Osteoblast (primary cell): ENCODE results near the gene AIFM2. TPM values are rescaled to one million over a fixed set of nuclear protein-coding genes. Genes with fewer than 3 reads are reported as not detected.

Experiments
- DNase-seq: peaks from one replicate; pipeline ENCODE4 v3.0.0; 2011; ENCODE audit warnings: low spot score, mixed read lengths; ENCODE audit not compliant: insufficient read length; ENCODE audit errors: missing footprints
- H2AFZ ChIP-seq: 2 replicates; pipeline ENCODE4 v1.6.0; 2011; ENCODE audit warnings: mild to moderate bottlenecking, low read length
- H3K27ac ChIP-seq: 2 replicates; pipeline ENCODE4 v1.5.1; 2011; ENCODE audit warnings: mild to moderate bottlenecking, low read depth, low read length, moderate library complexity
- H3K27me3 ChIP-seq: 2 replicates; pipeline ENCODE4 v1.6.0; 2012; ENCODE audit warnings: mild to moderate bottlenecking, control low read depth, inconsistent platforms, low read length, moderate library complexity; ENCODE audit not compliant: insufficient read depth
- H3K36me3 ChIP-seq: 2 replicates; pipeline ENCODE4 v1.5.1; 2011; ENCODE audit warnings: mild to moderate bottlenecking, low read length, control low read depth, moderate library complexity; ENCODE audit not compliant: insufficient read depth
- H3K4me1 ChIP-seq: 2 replicates; pipeline ENCODE4 v1.5.1; 2011; ENCODE audit warnings: mild to moderate bottlenecking, low read length, control low read depth, moderate library complexity; ENCODE audit not compliant: insufficient read depth
- H3K4me2 ChIP-seq: 2 replicates; pipeline ENCODE4 v1.6.0; 2011; ENCODE audit warnings: mild to moderate bottlenecking, low read length; ENCODE audit not compliant: insufficient read depth
- H3K4me3 ChIP-seq: fragments of 200-600 bp; sonication (generic); 3 replicates; pipeline ENCODE4 v1.5.1; 2012; ENCODE audit warnings: mild to moderate bottlenecking, low read length, inconsistent platforms; ENCODE audit not compliant: insufficient read depth
- H3K79me2 ChIP-seq: 2 replicates; pipeline ENCODE4 v1.6.0; 2012; ENCODE audit warnings: mild to moderate bottlenecking, low read length, control low read depth, inconsistent platforms; ENCODE audit not compliant: insufficient read depth
- H3K9me3 ChIP-seq: 2 replicates; pipeline ENCODE4 v1.5.1; 2011; ENCODE audit warnings: low read depth, low read length, control low read depth
- H4K20me1 ChIP-seq: 2 replicates; pipeline ENCODE4 v1.6.0; 2012; ENCODE audit warnings: mild to moderate bottlenecking, low read length, control low read depth; ENCODE audit not compliant: insufficient read depth
- total RNA-seq: library from RNA; depleted of rRNA; stranded (reverse); fragments of >200 nt; gene quantifications from 2 replicates; pipeline ENCODE4 v1.2.3, GENCODE V29; 2012
- TF ChIP-seq, protein P1 (sequence below): IDR thresholded peaks from 2 replicates; pipeline ENCODE4 v1.5.1; 2011; ENCODE audit warnings: mild to moderate bottlenecking, low read depth, low read length, moderate library complexity; ENCODE audit errors: extremely low read depth

The AIFM2 gene
- total RNA-seq, 1 donor: 14.8 TPM

DNA sequence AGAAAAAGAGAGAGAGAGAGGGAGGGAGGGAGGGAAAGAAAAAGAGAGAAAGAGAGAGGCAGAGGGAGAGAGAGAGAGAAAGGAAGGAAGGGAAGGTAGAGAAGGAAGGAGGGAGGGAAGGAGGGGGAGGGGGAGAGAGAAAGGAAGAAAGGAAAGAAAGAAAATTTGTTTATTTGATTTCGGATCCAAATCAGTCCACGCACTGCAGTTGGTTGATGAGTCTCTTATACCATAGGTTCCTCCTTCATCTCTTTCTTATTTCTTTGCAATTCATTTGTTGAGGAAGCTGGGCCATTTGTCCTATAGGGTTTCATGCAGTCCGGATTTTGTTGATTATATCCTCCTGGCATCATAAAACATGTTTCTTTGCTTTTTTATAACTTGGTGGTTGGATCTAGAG, 34.4 kb downstream of the AIFM2 start:
- TF ChIP-seq, protein P1, sequence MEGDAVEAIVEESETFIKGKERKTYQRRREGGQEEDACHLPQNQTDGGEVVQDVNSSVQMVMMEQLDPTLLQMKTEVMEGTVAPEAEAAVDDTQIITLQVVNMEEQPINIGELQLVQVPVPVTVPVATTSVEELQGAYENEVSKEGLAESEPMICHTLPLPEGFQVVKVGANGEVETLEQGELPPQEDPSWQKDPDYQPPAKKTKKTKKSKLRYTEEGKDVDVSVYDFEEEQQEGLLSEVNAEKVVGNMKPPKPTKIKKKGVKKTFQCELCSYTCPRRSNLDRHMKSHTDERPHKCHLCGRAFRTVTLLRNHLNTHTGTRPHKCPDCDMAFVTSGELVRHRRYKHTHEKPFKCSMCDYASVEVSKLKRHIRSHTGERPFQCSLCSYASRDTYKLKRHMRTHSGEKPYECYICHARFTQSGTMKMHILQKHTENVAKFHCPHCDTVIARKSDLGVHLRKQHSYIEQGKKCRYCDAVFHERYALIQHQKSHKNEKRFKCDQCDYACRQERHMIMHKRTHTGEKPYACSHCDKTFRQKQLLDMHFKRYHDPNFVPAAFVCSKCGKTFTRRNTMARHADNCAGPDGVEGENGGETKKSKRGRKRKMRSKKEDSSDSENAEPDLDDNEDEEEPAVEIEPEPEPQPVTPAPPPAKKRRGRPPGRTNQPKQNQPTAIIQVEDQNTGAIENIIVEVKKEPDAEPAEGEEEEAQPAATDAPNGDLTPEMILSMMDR: no peak
- no peak for DNase-seq
- Histone ChIP-seq H4K20me1 (no peaks in the 10 kb centered on the region), H3K27ac (no peak overlapping the region), H3K36me3 (peaks cover 20% of the 10 kb centered on the region), H3K4me1 (no peaks in the 10 kb centered on the region), H2AFZ (no peak overlapping the region), H3K27me3 (no peaks in the 10 kb centered on the region), H3K4me3 (no peak overlapping the region), H3K79me2 (no peaks in the 10 kb centered on the region), H3K4me2 (no peak overlapping the region), H3K9me3 (no peaks in the 10 kb centered on the region)

DNA sequence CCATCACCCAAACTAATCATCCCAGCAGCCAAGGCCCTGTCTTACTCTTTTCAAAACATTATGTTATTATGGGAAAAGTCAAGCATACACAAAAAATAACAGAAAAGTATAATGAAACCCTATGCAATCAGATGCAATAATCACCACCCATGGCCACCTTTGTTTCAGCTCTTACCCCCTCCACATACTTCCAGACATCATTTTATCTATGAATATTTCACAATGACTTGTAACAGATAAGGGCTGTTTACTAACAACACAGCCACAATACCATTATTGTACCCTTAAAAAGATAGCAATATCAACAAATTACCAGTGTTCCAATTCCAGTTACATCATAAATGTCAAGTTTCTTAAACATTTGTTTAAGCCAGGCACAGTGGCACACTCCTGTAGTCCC, 35.2 kb downstream of the AIFM2 start:
- H3K9me3 ChIP-seq: no peaks in the 10 kb centered on the region
- H3K4me3 ChIP-seq: no peak overlapping the region
- no peaks in the 10 kb centered on the region for H3K27me3 ChIP-seq
- no peaks in the 10 kb centered on the region for H3K79me2 ChIP-seq
- no peak for DNase-seq
- no peak overlapping the region for H3K27ac ChIP-seq
- no peaks in the 10 kb centered on the region for H3K4me1 ChIP-seq
- H2AFZ ChIP-seq: no peak overlapping the region
- TF ChIP-seq, protein P1: no peak
- no peak overlapping the region for H3K4me2 ChIP-seq
- peaks cover 20% of the 10 kb centered on the region for H3K36me3 ChIP-seq
- no peaks in the 10 kb centered on the region for H4K20me1 ChIP-seq

DNA sequence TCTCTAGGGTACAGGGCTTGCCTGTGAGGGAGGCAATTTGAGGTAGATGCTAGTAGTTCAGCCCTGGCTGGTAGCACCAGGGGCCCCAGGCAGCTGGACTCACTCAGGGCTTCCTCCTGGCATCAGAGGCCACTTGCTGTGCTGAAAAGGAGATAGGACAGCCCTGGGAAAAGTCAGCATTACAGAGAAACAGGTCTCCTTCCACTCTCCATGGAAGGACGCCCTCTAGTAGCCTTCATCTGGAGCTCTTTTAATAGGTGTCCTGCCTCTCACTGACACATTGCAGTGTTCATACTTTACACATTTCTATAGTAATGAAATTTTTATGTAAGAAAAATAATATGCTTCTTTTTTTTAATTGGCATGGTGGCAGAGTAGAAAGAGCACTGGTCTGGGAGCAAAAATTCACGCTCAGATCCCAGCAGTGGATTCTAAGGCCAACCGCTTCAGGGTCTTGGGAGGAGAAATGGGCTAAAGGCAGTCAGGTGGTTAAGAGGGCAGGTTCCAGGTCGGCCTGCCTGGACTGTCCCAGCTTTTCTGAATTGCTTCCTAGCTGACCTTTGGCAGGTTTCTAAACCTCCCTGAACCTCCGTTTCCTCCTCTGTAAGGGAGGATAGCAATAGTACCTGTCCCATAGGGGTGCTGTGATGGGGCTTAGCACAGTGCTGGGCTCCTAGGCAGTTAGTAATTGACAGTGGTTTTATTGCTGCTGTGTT, 35.8 kb downstream of the AIFM2 start:
- no peak for DNase-seq
- no peaks in the 10 kb centered on the region for H3K9me3 ChIP-seq
- H3K27ac ChIP-seq: no peak overlapping the region
- TF ChIP-seq, protein P1: no peak
- no peaks in the 10 kb centered on the region for H4K20me1 ChIP-seq
- no peak overlapping the region for H3K4me3 ChIP-seq
- H3K4me1 ChIP-seq: no peaks in the 10 kb centered on the region
- H2AFZ ChIP-seq: no peak overlapping the region
- no peaks in the 10 kb centered on the region for H3K27me3 ChIP-seq
- no peak overlapping the region for H3K4me2 ChIP-seq
- H3K79me2 ChIP-seq: no peaks in the 10 kb centered on the region
- H3K36me3 ChIP-seq: peaks cover 20% of the 10 kb centered on the region

DNA sequence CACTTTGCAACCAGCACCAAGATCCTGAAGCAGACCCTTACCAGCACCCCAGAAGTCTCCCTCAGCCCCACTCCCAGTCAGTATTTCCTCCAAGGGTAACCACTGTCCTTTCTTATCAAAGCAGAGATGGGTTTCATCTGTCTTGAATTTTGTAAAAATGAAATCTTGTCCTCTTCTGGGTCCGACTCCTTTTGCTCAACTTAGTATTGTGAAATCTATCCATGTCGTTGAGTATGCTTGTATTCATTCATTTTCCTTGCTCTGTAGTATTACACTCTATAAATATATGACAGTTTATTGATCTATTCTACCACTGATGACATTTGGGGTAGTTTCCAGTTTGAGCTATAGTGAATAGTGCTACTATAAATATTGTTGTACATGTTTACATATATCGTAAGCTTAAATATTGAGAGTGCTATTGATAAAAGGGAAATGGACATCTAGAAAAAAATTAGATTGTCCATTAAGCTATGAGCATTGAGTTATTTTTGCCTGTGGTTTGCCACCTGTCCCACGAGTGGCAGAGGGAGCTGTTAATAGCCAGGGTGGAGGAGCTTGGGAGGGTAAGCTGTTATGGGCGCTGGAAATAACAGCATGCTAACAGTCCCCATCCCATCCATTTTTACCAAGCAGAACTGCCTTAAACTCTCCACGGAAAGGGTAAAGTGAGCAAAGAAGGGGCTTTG, 36.5 kb downstream of the AIFM2 start:
- no peak for DNase-seq
- H3K27ac ChIP-seq: no peak overlapping the region

More for the DNA sequence above, 36.5 kb downstream of the AIFM2 start:
- Histone ChIP-seq H3K36me3 (peaks cover 16% of the 10 kb centered on the region), H3K4me3 (no peak overlapping the region), H3K4me2 (no peak overlapping the region), H2AFZ (no peak overlapping the region), H4K20me1 (no peaks in the 10 kb centered on the region), H3K27me3 (no peaks in the 10 kb centered on the region), H3K9me3 (no peaks in the 10 kb centered on the region), H3K79me2 (no peaks in the 10 kb centered on the region), H3K4me1 (no peaks in the 10 kb centered on the region)
- TF ChIP-seq, protein P1: no peak
